Measurements from ENCODE around the gene SLC12A3. TPM values are rescaled to one million over a fixed set of nuclear protein-coding genes. Genes with fewer than 3 reads are reported as not detected.

Gene SLC12A3
- polyA plus RNA-seq, 3 donors = 0.03 TPM; not detected in 2

DNA sequence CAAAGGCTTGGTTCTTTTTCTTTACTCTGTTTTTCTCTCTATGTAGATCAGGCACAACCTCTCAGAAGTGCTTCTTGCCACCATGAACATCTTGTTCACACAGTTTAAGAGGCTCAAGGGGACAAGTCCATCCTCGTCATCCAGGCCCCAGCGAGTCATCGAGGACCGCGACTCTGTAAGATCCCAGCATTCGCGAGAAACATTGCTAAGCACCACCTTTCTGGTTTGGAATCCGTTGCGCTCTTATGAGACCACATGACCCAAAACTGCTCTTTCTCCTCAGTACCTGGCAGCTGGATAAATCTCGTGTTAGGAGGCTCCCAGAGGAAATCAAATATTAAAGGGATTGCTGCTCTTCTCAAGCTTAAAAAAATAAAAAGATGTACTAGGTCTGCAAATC, 23.3 kb upstream of the SLC12A3 start:
- no peaks in the 10 kb centered on the region for H3K9me3 ChIP-seq (replicated peaks in 1 of 2; ENCODE audit: control insufficient read depth in 1 of 2, insufficient read depth in 1 of 2, low read length in 2 of 2)
- H2AFZ ChIP-seq (ENCODE audit: insufficient read depth, low read depth, low read length, poor library complexity, severe bottlenecking) = no peak overlapping the region
- H3K36me3 Mint-ChIP-seq = peaks cover 84 to 92% of the 10 kb centered on the region in 2 donors
- H3K36me3 ChIP-seq (replicated peaks in 1 of 2; ENCODE audit: control insufficient read depth in 1 of 2, insufficient read depth in 2 of 2, low read length in 2 of 2) = peaks cover 78 to 94% of the 10 kb centered on the region in 2 donors
- no peak overlapping the region for H3K4me3 Mint-ChIP-seq
- intact Hi-C loops (cut with micrococcal nuclease) = no loop called here
- no peaks in the 10 kb centered on the region for H3K27me3 ChIP-seq (ENCODE audit: control insufficient read depth in 2 of 2, insufficient read depth in 2 of 2, low read length in 2 of 2)
- peak overlapping the region in 1 of 7 donors; percentile 47 for H3K27ac Mint-ChIP-seq
- no peaks in the 10 kb centered on the region for H3K4me1 ChIP-seq (ENCODE audit: control insufficient read depth in 1 of 2, insufficient read depth in 2 of 2, low read length in 2 of 2)
- H3K4me1 Mint-ChIP-seq = peaks cover 1% of the 10 kb centered on the region
- H3K27ac ChIP-seq (ENCODE audit: low read depth in 1 of 2, low read length in 2 of 2) = no peak overlapping the region
- no peaks in the 10 kb centered on the region for H3K9me3 Mint-ChIP-seq
- H3K4me2 ChIP-seq (replicated peaks; ENCODE audit: extremely low read depth, low read length, poor library complexity, severe bottlenecking) = no peak overlapping the region
- H4K20me1 ChIP-seq (ENCODE audit: insufficient read depth, low read length) = no peaks in the 10 kb centered on the region
- DNase-seq = no peak
- TF ChIP-seq, protein P1, sequence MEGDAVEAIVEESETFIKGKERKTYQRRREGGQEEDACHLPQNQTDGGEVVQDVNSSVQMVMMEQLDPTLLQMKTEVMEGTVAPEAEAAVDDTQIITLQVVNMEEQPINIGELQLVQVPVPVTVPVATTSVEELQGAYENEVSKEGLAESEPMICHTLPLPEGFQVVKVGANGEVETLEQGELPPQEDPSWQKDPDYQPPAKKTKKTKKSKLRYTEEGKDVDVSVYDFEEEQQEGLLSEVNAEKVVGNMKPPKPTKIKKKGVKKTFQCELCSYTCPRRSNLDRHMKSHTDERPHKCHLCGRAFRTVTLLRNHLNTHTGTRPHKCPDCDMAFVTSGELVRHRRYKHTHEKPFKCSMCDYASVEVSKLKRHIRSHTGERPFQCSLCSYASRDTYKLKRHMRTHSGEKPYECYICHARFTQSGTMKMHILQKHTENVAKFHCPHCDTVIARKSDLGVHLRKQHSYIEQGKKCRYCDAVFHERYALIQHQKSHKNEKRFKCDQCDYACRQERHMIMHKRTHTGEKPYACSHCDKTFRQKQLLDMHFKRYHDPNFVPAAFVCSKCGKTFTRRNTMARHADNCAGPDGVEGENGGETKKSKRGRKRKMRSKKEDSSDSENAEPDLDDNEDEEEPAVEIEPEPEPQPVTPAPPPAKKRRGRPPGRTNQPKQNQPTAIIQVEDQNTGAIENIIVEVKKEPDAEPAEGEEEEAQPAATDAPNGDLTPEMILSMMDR (IDR thresholded peaks at IDR 0.05) = no peak
- H3K79me2 ChIP-seq (ENCODE audit: insufficient read depth, low read length) = no peaks in the 10 kb centered on the region
- H3K9ac ChIP-seq (ENCODE audit: insufficient read depth, low read length, poor library complexity, severe bottlenecking) = no peak overlapping the region
- H3K4me3 ChIP-seq (replicated peaks in 1 of 3; ENCODE audit: low read depth in 2 of 3, low read length in 3 of 3) = no peak overlapping the region
- peaks cover 0 to 2% (median 2%) of the 10 kb centered on the region in 3 donors for H3K27me3 Mint-ChIP-seq (ENCODE audit: low read depth in 3 of 3)
- WGBS (ENCODE audit: insufficient coverage) = 99% methylated on average over 7 of the region's 10 CpGs

DNA sequence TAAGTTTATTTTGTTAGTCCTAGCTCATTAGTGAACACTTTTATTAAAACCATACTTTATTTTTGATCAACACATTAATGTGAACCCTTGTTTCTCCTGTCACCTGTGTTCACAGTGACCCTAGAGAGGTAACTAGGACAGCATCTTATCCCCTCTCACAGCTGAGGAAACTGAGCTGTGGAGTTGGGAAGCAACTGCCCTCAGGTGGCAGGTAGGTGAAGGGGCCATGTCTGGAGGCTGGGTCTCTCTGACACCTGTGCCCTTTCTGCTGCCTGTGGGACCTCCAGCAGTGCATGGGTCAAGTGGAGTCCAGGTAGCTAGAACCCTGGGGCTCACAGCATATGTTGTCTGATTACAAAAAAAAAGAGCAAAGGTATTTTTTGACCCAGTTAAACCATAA, 22.9 kb upstream of the SLC12A3 start:
- H3K9me3 Mint-ChIP-seq = no peaks in the 10 kb centered on the region
- Histone ChIP-seq H3K27ac (ENCODE audit: low read depth in 1 of 2, low read length in 2 of 2) (no peak overlapping the region), H2AFZ (ENCODE audit: insufficient read depth, low read depth, low read length, poor library complexity, severe bottlenecking) (no peak overlapping the region), H3K4me3 (replicated peaks in 1 of 3; ENCODE audit: low read depth in 2 of 3, low read length in 3 of 3) (no peak overlapping the region), H3K9me3 (replicated peaks in 1 of 2; ENCODE audit: control insufficient read depth in 1 of 2, insufficient read depth in 1 of 2, low read length in 2 of 2) (no peaks in the 10 kb centered on the region), H3K27me3 (ENCODE audit: control insufficient read depth in 2 of 2, insufficient read depth in 2 of 2, low read length in 2 of 2) (no peaks in the 10 kb centered on the region), H3K36me3 (replicated peaks in 1 of 2; ENCODE audit: control insufficient read depth in 1 of 2, insufficient read depth in 2 of 2, low read length in 2 of 2) (peaks cover 73 to 89% of the 10 kb centered on the region in 2 donors), H4K20me1 (ENCODE audit: insufficient read depth, low read length) (no peaks in the 10 kb centered on the region), H3K79me2 (ENCODE audit: insufficient read depth, low read length) (no peaks in the 10 kb centered on the region), H3K4me1 (ENCODE audit: control insufficient read depth in 1 of 2, insufficient read depth in 2 of 2, low read length in 2 of 2) (peaks cover 1 to 3% of the 10 kb centered on the region in 2 donors), H3K4me2 (replicated peaks; ENCODE audit: extremely low read depth, low read length, poor library complexity, severe bottlenecking) (no peak overlapping the region), H3K9ac (ENCODE audit: insufficient read depth, low read length, poor library complexity, severe bottlenecking) (no peak overlapping the region)
- TF ChIP-seq, protein P1 (IDR thresholded peaks at IDR 0.05) = no peak
- H3K27ac Mint-ChIP-seq = no peak overlapping the region
- intact Hi-C loops (cut with micrococcal nuclease) = no loop called here
- H3K4me3 Mint-ChIP-seq = no peak overlapping the region
- H3K27me3 Mint-ChIP-seq (ENCODE audit: low read depth in 3 of 3) = peaks cover 0 to 2% (median 2%) of the 10 kb centered on the region in 3 donors
- peaks cover 79 to 87% of the 10 kb centered on the region in 2 donors for H3K36me3 Mint-ChIP-seq
- H3K4me1 Mint-ChIP-seq = peaks cover 6% of the 10 kb centered on the region
- DNase-seq = no peak

Measured in CD14-positive monocyte (primary cell).